ENCODE measurements around the gene BBLN.

DNA sequence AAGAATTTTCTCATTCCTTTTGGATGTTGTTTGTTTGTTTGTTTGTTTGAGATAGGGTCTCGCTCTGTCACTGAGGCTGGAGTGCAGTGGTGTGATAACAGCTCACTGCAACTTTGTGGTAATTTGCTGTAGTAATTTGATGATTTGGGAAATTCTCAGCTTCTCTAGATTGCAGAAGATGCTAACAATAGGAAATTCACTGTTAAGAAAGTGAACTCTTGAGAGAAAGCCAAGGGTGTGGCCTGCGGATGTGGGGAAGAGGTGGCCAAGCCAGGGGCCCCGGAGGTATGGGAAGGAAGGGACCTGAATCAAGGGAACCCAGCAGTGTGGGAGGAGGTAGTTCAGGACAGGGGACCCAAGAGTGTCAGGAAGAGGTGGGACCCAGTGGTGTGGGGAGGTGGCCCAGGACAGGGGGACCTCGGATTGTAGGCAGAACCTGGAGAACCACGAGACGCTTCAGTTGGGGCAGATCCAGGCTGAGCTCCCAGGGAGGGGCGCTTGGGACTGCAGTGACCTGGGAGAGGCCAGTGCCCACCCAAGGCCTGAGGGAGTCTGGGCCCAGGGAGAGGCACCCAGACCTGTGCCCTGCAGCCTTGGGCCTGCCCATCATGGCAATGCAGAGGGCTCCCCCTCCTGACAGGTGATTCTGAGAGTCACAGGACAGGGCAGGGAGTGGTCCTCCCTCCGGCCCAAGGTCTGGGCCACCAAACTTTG is 16.4 kb upstream of the BBLN start:
- TF ChIP-seq CTCF (IDR thresholded peaks at IDR 0.05; ENCODE audit: low read depth, low read length, poor library complexity, severe bottlenecking) (no peak), EZH2phosphoT487 (IDR thresholded peaks at IDR 0.05; ENCODE audit: borderline replicate concordance, low read length) (no peak)

Measured in DOHH2 (cell line).